Testis (tissue), 2 donors: ENCODE data around the gene KPTN.

Source experiments
- POLR2A ChIP-seq: fragments of 450-650 bp; IDR thresholded peaks from one replicate; pipeline ENCODE4 v1.6.1; 2017; ENCODE audit warnings: antibody characterized with exemption, mild to moderate bottlenecking, moderate library complexity
- TF ChIP-seq, protein P1 (sequence below), 3 experiments: fragments of 450-650 bp in 2 of 3; fragments of 200-600 bp in 1 of 3; sonication (generic) in 1 of 3; IDR thresholded peaks; one replicate each; pipeline ENCODE4 v1.5.1; 2016 to 2019; ENCODE audit warnings: antibody characterized with exemption in 3 of 3, mild to moderate bottlenecking in 2 of 3, moderate library complexity in 1 of 3

DNA sequence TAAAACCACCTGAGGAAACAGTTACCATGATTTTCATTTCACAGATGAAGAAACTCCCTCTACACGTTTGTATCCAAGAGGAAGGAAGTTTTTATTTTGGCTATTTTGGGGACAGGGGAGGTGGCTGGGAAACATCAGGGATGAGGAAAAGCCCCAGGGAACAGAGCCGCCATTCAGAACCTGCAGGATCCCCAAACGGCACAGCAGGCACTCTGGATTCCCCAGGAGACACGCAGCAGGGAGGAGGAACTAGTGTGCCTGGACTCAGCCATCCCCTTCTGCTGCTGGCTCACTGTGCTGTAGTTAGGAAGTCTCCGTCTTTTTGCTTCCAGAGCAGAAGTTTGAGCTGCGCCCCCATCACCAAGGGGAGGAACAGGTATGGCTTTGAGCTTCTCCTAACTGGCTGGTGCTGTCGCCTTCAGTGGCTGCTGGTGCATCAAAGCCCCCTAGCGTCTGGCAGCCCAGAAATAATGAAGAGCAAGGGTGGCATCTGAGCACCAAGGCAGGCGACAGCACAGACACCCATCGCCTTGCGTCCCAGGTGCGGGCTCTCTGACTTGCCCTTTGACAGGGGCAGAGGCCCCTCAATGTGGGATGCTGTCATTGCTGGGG lies 26.6 kb upstream of the KPTN start:
- TF ChIP-seq, protein P1, sequence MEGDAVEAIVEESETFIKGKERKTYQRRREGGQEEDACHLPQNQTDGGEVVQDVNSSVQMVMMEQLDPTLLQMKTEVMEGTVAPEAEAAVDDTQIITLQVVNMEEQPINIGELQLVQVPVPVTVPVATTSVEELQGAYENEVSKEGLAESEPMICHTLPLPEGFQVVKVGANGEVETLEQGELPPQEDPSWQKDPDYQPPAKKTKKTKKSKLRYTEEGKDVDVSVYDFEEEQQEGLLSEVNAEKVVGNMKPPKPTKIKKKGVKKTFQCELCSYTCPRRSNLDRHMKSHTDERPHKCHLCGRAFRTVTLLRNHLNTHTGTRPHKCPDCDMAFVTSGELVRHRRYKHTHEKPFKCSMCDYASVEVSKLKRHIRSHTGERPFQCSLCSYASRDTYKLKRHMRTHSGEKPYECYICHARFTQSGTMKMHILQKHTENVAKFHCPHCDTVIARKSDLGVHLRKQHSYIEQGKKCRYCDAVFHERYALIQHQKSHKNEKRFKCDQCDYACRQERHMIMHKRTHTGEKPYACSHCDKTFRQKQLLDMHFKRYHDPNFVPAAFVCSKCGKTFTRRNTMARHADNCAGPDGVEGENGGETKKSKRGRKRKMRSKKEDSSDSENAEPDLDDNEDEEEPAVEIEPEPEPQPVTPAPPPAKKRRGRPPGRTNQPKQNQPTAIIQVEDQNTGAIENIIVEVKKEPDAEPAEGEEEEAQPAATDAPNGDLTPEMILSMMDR (IDR thresholded peaks at IDR 0.05), result no peak
- TF ChIP-seq POLR2A, result no peak
